ENCODE measurements around the gene FADS1. TPM values are rescaled to one million over a fixed set of nuclear protein-coding genes. Genes with fewer than 3 reads are reported as not detected.

FADS1 gene
- total RNA-seq, 1 experiment from 2014 or later: 186 TPM

- ATAC-seq: no peak
- TF ChIP-seq SIN3A (IDR thresholded peaks at IDR 0.05; ENCODE audit: borderline replicate concordance, insufficient read depth, low read depth, low read length): no peak
- TF ChIP-seq TCF7L2 (IDR thresholded peaks at IDR 0.05; ENCODE audit: low read depth, low read length): no peak
- TF ChIP-seq, protein P1, sequence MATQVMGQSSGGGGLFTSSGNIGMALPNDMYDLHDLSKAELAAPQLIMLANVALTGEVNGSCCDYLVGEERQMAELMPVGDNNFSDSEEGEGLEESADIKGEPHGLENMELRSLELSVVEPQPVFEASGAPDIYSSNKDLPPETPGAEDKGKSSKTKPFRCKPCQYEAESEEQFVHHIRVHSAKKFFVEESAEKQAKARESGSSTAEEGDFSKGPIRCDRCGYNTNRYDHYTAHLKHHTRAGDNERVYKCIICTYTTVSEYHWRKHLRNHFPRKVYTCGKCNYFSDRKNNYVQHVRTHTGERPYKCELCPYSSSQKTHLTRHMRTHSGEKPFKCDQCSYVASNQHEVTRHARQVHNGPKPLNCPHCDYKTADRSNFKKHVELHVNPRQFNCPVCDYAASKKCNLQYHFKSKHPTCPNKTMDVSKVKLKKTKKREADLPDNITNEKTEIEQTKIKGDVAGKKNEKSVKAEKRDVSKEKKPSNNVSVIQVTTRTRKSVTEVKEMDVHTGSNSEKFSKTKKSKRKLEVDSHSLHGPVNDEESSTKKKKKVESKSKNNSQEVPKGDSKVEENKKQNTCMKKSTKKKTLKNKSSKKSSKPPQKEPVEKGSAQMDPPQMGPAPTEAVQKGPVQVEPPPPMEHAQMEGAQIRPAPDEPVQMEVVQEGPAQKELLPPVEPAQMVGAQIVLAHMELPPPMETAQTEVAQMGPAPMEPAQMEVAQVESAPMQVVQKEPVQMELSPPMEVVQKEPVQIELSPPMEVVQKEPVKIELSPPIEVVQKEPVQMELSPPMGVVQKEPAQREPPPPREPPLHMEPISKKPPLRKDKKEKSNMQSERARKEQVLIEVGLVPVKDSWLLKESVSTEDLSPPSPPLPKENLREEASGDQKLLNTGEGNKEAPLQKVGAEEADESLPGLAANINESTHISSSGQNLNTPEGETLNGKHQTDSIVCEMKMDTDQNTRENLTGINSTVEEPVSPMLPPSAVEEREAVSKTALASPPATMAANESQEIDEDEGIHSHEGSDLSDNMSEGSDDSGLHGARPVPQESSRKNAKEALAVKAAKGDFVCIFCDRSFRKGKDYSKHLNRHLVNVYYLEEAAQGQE (IDR thresholded peaks at IDR 0.05; ENCODE audit: insufficient read depth in 1 of 2, low read depth in 2 of 2, low read length in 1 of 2): no peak
- intact Hi-C loops (cut with micrococcal nuclease; ENCODE audit: unreplicated experiment) (no loop called here), in situ Hi-C loops (cut with HindIII; ENCODE audit: low pct_unique_long_range_greater_than_20kb, low sequenced_read_pairs) (no loop called here)
- CTCF ChIA-PET: interaction anchor here (0.5 kb wide), 1 partner anchor 21 kb away, joined by 3 read pairs; no protein-coding TSS in a partner anchor
- no peaks in the 10 kb centered on the region for H3K27me3 ChIP-seq (ENCODE audit: control insufficient read depth, insufficient read depth, low read length)
- no TSS peak for BruUV-seq (replicated peaks)
- H3K27ac ChIP-seq (ENCODE audit: low read length): no peak overlapping the region
- POLR2A ChIA-PET: no interaction called here
- H3K4me1 ChIP-seq (ENCODE audit: control insufficient read depth, insufficient read depth, low read length): peaks cover 7% of the 10 kb centered on the region
- no peaks in the 10 kb centered on the region for H3K9me3 ChIP-seq (ENCODE audit: control insufficient read depth, insufficient read depth, low read depth, low read length)
- no peak for DNase-seq (ENCODE audit: low read depth, low spot score)
- no peaks in the 10 kb centered on the region for H3K36me3 ChIP-seq (ENCODE audit: control insufficient read depth, insufficient read depth, low read length)
- no peak overlapping the region for H3K4me3 ChIP-seq (ENCODE audit: low read depth in 2 of 2, low read length in 2 of 2)
Observed at GRCh38 chr11:61764606-61765260, 52.1 kb downstream of the FADS1 start.

- ChIA-PET CTCF (no interaction called here), POLR2A (no interaction called here)
- Histone ChIP-seq H3K27ac (ENCODE audit: low read length) (no peak overlapping the region), H3K4me1 (ENCODE audit: control insufficient read depth, insufficient read depth, low read length) (peaks cover 7% of the 10 kb centered on the region), H3K4me3 (ENCODE audit: low read depth in 2 of 2, low read length in 2 of 2) (no peak overlapping the region), H3K27me3 (ENCODE audit: control insufficient read depth, insufficient read depth, low read length) (no peaks in the 10 kb centered on the region), H3K36me3 (ENCODE audit: control insufficient read depth, insufficient read depth, low read length) (no peaks in the 10 kb centered on the region), H3K9me3 (ENCODE audit: control insufficient read depth, insufficient read depth, low read depth, low read length) (no peaks in the 10 kb centered on the region)
- DNase-seq (ENCODE audit: low read depth, low spot score) (no peak), ATAC-seq (no peak)
- BruUV-seq (replicated peaks): no TSS peak
- intact Hi-C loops (cut with micrococcal nuclease; ENCODE audit: unreplicated experiment) (no loop called here), in situ Hi-C loops (cut with HindIII; ENCODE audit: low pct_unique_long_range_greater_than_20kb, low sequenced_read_pairs) (no loop called here)
- TF ChIP-seq, protein P1 (IDR thresholded peaks at IDR 0.05; ENCODE audit: insufficient read depth in 1 of 2, low read depth in 2 of 2, low read length in 1 of 2): no peak
- TF ChIP-seq SIN3A (IDR thresholded peaks at IDR 0.05; ENCODE audit: borderline replicate concordance, insufficient read depth, low read depth, low read length) (no peak), POLR2AphosphoS5 (IDR thresholded peaks at IDR 0.05; ENCODE audit: low read depth, low read length) (no peak)
Observed at GRCh38 chr11:61763930-61764605, 52.7 kb downstream of the FADS1 start.
